ENCODE data around the gene MPPED2.

Gene MPPED2

DNA sequence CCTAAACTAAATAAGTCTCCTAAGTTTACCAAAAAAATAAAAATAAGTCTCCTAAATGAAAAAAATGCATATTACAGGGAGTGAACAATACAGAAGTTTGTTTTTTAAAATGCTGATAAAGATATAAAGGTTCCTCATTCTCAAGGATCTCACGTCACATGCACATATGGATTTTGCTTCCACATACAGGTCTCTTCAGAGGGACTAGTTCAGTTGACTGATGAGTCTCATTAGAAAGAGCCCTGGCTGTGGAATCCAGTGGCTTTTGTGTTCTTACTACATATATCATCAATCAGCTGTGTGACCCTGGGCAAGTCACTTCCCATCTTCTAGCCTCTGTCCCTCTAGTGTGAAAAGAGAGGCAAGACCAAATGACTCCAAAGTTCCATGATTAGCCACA, 43.1 kb downstream of the MPPED2 start:
- in situ Hi-C loops (cut with HindIII; ENCODE audit: low sequenced_read_pairs), result no loop called here
- no peak for DNase-seq (ENCODE audit: low read depth, low spot score)
- TF ChIP-seq, protein P1, sequence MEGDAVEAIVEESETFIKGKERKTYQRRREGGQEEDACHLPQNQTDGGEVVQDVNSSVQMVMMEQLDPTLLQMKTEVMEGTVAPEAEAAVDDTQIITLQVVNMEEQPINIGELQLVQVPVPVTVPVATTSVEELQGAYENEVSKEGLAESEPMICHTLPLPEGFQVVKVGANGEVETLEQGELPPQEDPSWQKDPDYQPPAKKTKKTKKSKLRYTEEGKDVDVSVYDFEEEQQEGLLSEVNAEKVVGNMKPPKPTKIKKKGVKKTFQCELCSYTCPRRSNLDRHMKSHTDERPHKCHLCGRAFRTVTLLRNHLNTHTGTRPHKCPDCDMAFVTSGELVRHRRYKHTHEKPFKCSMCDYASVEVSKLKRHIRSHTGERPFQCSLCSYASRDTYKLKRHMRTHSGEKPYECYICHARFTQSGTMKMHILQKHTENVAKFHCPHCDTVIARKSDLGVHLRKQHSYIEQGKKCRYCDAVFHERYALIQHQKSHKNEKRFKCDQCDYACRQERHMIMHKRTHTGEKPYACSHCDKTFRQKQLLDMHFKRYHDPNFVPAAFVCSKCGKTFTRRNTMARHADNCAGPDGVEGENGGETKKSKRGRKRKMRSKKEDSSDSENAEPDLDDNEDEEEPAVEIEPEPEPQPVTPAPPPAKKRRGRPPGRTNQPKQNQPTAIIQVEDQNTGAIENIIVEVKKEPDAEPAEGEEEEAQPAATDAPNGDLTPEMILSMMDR (IDR thresholded peaks at IDR 0.05; ENCODE audit: low read depth, low read length), result no peak
- no peak overlapping the region for H3K4me3 ChIP-seq (ENCODE audit: low read depth, low read length)

DNA sequence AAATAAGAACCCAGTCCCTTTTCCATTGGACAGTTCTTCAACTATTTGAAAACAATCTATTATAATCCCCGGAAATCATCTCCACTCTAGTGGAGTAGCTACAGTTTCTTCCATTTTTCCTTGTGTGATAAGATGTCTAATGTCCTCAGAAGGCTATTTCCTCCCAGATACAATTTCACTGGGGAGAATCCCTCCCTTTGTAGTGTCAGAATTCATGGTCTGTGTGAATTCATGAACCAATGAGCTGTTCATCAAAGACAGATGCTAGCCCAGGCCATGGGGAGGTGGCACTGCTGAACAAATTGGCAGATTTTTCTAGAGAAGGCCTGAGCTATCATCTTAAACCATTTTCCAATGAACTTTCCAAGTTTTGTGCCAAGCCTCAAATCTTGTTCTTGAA, 45.4 kb downstream of the MPPED2 start:
- H3K4me3 ChIP-seq (ENCODE audit: low read depth, low read length), result no peak overlapping the region
- DNase-seq (ENCODE audit: low read depth, low spot score), result no peak
- TF ChIP-seq, protein P1 (IDR thresholded peaks at IDR 0.05; ENCODE audit: low read depth, low read length), result no peak
- in situ Hi-C loops (cut with HindIII; ENCODE audit: low sequenced_read_pairs), result no loop called here

DNA sequence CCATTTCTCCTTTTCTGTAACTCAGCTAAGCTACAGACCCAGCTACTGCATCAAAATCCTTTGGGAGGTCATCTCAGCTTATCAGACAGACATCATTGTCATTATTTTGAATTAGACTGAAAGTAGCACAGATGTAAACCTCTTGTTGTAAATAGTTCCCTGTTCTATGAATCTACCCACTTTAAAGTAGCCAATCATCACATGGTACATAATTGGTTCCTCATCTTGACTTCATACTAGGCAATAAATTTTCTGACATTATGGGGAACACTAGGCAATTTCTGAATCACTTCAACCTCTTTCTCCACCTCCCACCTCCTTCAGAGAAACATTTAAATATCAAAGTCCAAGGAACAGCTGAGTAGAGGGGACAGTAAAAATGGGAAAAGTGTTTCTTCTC, 47.9 kb downstream of the MPPED2 start:
- DNase-seq (ENCODE audit: low read depth, low spot score), result no peak
- TF ChIP-seq, protein P1 (IDR thresholded peaks at IDR 0.05; ENCODE audit: low read depth, low read length), result no peak
- in situ Hi-C loops (cut with HindIII; ENCODE audit: low sequenced_read_pairs), result no loop called here
- H3K4me3 ChIP-seq (ENCODE audit: low read depth, low read length), result no peak overlapping the region

DNA sequence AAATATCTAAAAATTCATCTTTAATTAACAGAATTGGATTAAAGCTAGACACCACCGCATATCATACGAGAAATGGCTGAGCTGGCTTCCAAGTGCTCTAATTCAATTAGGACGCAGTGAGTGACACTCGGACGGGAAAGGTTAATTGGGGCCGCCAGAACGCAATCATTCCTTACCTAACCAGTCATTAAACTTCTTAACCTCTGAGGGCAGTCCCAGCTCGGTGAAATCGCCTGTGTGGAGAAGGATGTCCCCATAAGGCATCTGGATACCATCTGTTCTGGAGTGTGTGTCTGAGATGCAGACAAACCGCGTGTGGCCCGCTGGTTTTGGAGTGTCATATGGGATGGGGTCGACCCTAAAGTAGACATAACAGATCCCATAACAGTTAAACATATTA, 50.3 kb downstream of the MPPED2 start:
- in situ Hi-C loops (cut with HindIII; ENCODE audit: low sequenced_read_pairs), result no loop called here
- TF ChIP-seq, protein P1 (IDR thresholded peaks at IDR 0.05; ENCODE audit: low read depth, low read length), result no peak

DNA sequence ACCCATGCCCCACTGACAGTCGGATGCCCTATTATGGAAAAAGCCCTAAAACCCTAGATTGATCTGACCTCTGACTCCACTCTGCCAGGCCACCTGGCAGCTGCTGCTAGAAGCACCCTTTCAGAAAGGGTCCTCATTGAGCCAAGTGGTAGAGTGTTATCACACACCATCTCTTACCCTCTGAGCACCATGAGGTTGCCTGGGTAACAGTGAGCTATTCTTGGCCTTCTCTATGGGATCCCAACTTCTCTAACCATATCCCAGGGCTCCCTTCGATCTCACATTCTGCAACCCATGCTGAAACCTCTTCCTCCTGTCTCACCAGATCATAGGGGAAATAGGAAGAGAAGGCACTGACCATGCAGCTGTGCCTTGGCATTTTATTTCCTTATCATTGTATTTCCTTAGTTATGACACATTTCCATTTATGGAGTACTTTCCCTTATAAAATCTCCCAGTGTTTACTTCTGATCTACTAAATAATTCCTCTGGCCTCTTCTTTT, 52.7 kb downstream of the MPPED2 start:
- no peak for DNase-seq (ENCODE audit: low read depth, low spot score)
- no peak overlapping the region for H3K4me3 ChIP-seq (ENCODE audit: low read depth, low read length)
- TF ChIP-seq, protein P1 (IDR thresholded peaks at IDR 0.05; ENCODE audit: low read depth, low read length), result no peak
- in situ Hi-C loops (cut with HindIII; ENCODE audit: low sequenced_read_pairs), result no loop called here

More for the DNA sequence above, 50.3 kb downstream of the MPPED2 start:
- no peak for DNase-seq (ENCODE audit: low read depth, low spot score)
- no peak overlapping the region for H3K4me3 ChIP-seq (ENCODE audit: low read depth, low read length)

DNA sequence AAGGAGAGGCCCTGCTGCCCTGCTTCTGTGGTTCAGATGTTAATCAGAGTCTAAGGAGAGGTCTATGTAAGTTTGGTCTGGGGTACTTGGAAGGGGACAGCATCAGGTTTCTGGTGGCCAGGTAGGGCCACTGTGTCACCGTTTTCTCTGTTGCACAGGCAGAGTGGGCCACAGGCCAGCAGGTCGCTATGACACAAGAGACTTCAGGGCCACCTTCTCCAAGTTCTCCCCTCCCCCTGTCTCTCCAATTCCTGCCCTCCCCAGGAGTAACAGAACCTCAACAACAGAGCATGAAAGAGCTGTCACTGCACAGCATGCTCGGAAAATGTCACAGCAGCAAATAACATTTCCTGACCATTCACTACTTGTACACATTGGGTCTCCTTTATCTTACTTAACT, 58.6 kb downstream of the MPPED2 start:
- TF ChIP-seq, protein P1 (IDR thresholded peaks at IDR 0.05; ENCODE audit: low read depth, low read length), result no peak
- no peak for DNase-seq (ENCODE audit: low read depth, low spot score)
- in situ Hi-C loops (cut with HindIII; ENCODE audit: low sequenced_read_pairs), result no loop called here
- no peak overlapping the region for H3K4me3 ChIP-seq (ENCODE audit: low read depth, low read length)

DNA sequence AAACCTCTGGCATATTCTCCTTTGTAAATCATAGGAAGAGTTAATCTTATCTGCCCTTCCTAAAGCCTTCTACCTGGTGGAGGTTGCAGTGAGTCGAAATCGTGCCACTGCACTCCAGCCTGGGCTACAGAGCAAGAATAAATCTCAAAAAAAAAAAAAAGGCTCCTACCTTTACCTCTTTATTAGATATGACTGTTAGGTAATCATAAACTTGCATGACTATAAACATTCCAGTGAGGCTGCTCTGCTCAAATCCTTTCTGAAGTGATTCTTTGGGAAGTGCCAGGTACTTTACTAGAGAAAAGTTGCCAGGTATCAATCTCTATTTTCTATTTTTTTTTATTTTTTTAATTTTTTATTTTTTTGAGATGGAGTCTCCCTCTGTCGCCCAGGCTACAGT, 59.6 kb downstream of the MPPED2 start:
- no peak overlapping the region for H3K4me3 ChIP-seq (ENCODE audit: low read depth, low read length)
- DNase-seq (ENCODE audit: low read depth, low spot score), result no peak
- TF ChIP-seq, protein P1 (IDR thresholded peaks at IDR 0.05; ENCODE audit: low read depth, low read length), result no peak
- in situ Hi-C loops (cut with HindIII; ENCODE audit: low sequenced_read_pairs), result no loop called here
